Measurements from ENCODE around the gene UNC79. TPM values are rescaled to one million over a fixed set of nuclear protein-coding genes. Genes with fewer than 3 reads are reported as not detected.

The UNC79 gene
- total and polyA plus RNA-seq, 10 of the 15 experiments (the other 5 are each of a cell fraction or from before 2014, with no cell fraction given) = 0.04 to 0.29 (median 0.14) TPM

- no peak for TF ChIP-seq ZBTB40 (IDR thresholded peaks at IDR 0.05; ENCODE audit: borderline replicate concordance)
- no peak for TF ChIP-seq CBX3 (IDR thresholded peaks at IDR 0.05; ENCODE audit: borderline replicate concordance, low read depth)
- TF ChIP-seq ELK1 (IDR thresholded peaks at IDR 0.05; ENCODE audit: low read depth, low read length) = no peak
- TF ChIP-seq ZNF622 (IDR thresholded peaks at IDR 0.05) = no peak
Observed at GRCh38 chr14:93719256-93719655, 288.5 kb downstream of the UNC79 start (continued).

- Histone ChIP-seq H2AFZ (ENCODE audit: control insufficient read depth, low read depth, low read length) (no peak overlapping the region), H3K27me3 (replicated peaks in 1 of 2; ENCODE audit: control insufficient read depth in 2 of 2, insufficient read depth in 2 of 2, low read length in 1 of 2) (peaks cover 0 to 2% of the 10 kb centered on the region in 2 experiments; a peak in 1 of 4 replicates), H3K79me2 (ENCODE audit: control insufficient read depth, insufficient read depth, low read length) (no peaks in the 10 kb centered on the region), H3K4me1 (ENCODE audit: control insufficient read depth, insufficient read depth, low read length) (no peaks in the 10 kb centered on the region), H4K20me1 (ENCODE audit: control insufficient read depth, insufficient read depth) (no peaks in the 10 kb centered on the region), H3K9ac (ENCODE audit: control insufficient read depth, insufficient read depth, low read length) (no peak overlapping the region), H3K27ac (ENCODE audit: control insufficient read depth, insufficient read depth) (no peak overlapping the region), H3K36me3 (ENCODE audit: control insufficient read depth in 2 of 2, insufficient read depth in 2 of 2, low read length in 1 of 2) (no peaks in the 10 kb centered on the region), H3K4me3 (no peak overlapping the region), H3K9me3 (replicated peaks; ENCODE audit: control insufficient read depth, insufficient read depth, low read length) (no peaks in the 10 kb centered on the region), H3K4me2 (ENCODE audit: control insufficient read depth, insufficient read depth) (no peak overlapping the region)
- in situ Hi-C loops (cut with MboI) = no loop called here
- DNase-seq (ENCODE audit: low read depth, low spot score) (no peak), ATAC-seq (no peak), FAIRE-seq (no peak)
- TF ChIP-seq ZBTB33 (IDR thresholded peaks at IDR 0.05) (no peak), EGR1 (IDR thresholded peaks at IDR 0.05; ENCODE audit: borderline replicate concordance in 1 of 2, low read depth in 2 of 2, low read length in 2 of 2) (no peak)
- ChIA-PET RAD21 (ENCODE audit: unreplicated experiment) (no interaction called here), POLR2A (no interaction called here), CTCF (no interaction called here), SMC1A (ENCODE audit: uncharacterized antibody, unreplicated experiment) (no interaction called here)
- BruUV-seq (replicated peaks) = no TSS peak
- WGBS (ENCODE audit: insufficient coverage, insufficient replicate concordance, low lambda C conversion rate, missing lambda C conversion rate) = 21% methylated on average over 12 of the region's 12 CpGs
- intact Hi-C loops (cut with micrococcal nuclease; ENCODE audit: unreplicated experiment) = no loop called here
Observed at GRCh38 chr14:93720076-93720815, 289.5 kb downstream of the UNC79 start.
